Measurements from ENCODE around the gene VDR.

Gene VDR

DNA sequence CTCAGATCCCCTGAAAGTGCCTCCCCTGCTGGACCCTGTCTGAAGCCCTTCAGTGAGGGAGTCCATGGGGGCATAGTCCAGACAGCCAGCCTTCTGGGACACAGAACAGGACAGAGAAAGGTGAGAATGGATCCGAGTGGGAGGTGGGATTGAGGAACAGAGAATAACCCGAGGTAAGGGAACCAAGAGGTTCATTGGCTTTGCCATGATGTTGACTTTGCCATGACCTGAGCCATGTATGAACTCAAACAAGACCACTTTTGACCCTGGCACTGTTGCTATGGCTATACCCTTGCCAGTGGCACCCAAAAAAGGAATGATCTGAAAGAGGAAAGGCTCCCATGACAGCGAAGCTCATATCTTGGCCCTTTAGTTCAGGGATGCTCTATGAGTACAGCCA lies 22.6 kb upstream of the VDR start:
- DNase-seq: no peak

GRCh38 chr12:47921907-47922306 lies 17.1 kb upstream of the VDR start:
- no peak for DNase-seq

- no peak for DNase-seq
Measured at GRCh38 chr12:47920913-47921312, 16.1 kb upstream of the VDR start.

DNA sequence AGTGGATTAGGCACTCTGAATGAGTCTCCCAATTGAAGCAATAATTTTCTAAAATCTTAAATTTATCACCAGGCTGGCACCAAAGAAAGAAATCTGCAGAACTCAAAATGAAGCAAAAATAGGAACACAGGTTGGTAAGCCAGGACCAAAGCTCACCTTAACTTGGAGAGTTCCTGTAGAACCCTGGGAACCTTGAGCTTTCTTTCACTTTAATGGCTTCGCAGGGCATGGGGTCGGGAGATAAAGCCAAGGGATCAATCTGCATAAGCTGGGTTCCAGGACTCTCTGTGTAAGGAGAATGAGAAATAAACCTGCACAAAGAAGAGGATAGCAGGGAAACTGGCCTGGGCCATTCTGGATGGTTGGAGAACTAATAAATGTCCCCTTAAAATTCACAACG lies 8.3 kb upstream of the VDR start:
- DNase-seq: no peak

- no peak for DNase-seq
Measured at GRCh38 chr12:47912556-47912955, 7.8 kb upstream of the VDR start.

DNA sequence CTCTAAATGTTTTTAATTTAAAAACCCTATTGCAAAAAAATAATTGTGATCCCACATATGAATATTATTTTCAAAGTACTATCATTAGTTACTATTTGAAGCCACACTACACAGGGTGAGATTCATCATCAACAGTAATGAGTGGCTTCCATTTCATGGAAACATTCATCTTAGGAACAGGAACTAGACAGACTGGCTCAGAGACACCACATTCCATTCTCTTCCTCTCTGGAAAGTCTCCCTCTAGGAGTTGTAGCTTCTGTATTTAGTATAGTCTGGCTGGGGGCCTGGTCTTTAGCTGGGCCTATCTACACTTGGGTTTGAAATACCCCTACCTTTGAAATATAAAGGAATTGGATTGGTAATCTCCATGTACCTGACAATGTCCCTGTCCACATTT lies 6.2 kb upstream of the VDR start:
- DNase-seq: no peak

DNA sequence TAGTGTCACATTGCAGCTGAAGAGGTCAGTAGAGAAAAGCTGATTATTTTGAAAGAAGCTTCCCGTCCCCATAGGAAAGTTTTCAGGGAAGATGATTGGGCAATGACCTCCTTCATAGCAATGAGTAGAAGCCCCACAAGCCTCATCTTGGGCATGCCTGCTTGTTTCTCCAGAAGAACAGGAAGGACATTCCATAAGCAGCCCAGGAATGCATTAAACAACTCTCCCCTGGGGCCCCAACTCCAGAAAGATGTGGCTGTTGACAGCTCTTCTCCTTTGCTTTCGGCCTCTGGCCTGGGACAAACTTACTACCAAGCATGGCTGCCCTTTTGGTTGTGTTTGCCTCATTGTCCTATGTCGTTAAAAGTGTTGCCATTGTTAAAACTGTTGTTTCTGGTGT lies 5.7 kb upstream of the VDR start:
- DNase-seq: no peak

- no peak for DNase-seq
Measured at GRCh38 chr12:47909839-47910465, 5.2 kb upstream of the VDR start.

DNA sequence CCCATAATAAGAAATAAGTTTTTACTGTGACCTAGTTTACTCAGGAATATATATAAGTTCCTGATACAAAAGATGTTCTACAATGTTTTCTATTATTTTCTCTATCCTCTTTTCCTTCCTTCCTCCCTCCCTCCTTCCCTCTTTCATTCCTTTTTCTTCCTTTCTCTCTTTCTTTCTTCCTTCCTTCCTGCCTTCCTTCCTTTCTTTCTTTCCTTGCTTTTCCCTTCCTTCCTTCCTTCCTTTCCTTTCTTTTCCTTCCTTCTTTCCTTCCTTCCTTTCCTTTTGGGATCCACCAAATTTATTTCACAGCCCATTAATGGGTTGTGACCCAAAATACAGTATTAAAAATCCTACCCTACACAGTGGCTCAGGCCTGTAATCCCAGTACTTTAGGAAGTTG lies 3.9 kb upstream of the VDR start:
- no peak for DNase-seq

DNA sequence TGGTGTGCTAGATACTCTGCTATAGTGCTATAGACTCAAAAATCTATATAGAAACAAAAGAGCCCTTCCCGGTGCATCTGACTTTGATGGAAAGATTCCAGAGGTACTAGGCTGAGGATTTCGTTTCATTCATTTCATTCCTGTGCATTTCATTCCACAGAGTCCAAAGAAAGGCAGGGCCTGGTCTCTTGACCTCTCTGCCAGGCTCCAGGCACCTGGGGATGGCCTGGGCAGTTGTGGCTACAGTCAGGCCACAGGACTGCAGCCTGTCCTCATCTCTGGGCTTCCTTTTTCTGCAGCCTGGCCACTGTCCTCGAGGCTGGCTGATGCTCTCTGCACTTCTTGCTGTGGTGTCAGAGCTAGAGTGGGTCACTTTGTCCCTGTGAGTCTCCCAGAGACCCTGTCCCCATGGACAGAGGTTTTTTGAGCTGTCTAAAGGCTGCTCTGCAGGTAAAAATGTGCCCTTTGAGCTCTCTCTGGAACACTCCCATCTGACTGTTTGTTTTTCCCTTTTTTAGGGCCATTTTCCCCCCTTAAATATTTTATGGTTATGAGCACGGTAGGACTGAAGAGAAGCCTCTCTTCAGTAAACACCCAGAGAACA lies 3.2 kb upstream of the VDR start:
- DNase-seq: no peak

GRCh38 chr12:47903927-47904712 lies 674 bp downstream of the VDR start:
- DNase-seq: peak; percentile 68 to 76

GRCh38 chr12:47903151-47903611 lies 1.6 kb downstream of the VDR start:
- DNase-seq: peak; percentile 41 to 44

DNA sequence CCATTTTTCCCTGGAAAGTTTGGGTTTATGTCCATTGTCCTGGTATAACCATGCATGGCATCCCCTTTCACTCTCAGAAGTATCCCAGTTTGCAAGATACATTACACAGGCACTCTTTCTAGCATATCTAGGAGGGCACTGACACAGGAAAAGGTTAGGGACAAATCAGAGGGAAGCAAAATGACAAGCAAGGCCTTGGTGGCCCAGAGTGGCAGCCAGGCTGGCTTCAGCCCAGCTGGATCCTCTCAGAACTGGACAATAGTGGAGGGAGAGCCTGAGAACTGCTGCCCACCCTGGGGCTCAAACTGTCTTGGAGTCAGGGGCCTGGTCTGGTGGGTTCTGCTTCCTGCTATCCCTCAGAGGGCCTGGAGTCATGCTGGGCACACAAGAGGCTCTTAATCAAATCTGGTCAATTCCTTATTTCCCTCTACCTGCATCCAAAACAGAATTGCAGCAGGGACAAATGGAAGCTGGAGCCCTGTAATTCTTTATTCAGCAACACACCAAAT lies 2.6 kb downstream of the VDR start:
- DNase-seq: no peak

GRCh38 chr12:47901718-47902093 lies 3.1 kb downstream of the VDR start:
- no peak for DNase-seq

DNA sequence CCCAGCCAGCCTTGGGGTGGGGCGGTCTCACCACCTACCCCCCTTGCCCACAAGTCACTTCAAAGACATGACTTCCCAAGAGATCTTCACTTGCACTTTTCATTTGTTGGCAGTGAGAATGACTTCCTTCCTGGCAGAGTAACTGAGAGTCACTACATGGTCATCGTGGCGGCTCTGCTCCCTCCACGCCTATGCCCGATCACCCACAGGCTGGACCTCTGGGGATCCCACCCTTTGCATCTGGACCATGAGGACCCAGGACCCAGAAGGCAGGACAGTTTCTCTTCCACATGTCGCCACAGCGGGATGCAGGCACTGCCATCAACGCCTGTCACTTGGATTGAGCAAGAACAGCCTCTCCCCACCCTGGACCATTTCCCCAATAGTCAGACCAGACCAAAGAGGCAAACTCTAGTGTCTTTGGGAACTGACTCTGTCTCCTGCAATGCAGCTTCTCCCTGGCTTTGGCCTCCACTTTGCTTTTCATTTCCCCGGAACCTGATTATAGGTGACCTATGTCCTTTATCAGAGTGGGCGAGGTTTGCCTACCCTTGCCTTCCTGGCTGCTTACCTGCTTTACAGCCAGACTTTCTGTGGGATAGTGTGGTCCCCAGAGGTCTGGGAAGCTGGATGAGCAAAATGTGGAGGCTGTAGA lies 3.6 kb downstream of the VDR start:
- peak; percentile 41 to 50 for DNase-seq

- peak; percentile 9 to 35 for DNase-seq
Measured at GRCh38 chr12:47900131-47901062, 4.4 kb downstream of the VDR start.

DNA sequence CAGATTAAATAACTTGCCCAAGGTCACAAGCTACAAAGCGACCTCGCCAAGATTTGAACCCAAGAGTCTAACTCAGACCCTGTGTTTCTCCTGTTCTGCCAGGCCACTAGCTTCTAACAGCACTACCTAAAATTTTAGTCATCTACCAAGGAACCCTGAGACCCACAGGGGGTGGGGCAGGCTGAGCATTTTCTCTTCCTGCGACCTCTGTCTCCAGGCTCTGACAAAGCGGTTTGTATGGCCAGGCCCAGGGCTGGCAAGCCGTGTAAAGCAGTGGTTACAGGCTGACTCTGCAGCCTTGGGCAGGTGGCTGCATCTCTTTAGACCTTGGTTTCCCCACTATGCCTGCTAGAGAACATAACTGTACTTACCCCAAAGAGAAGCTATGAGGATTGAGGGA lies 5.3 kb downstream of the VDR start:
- no peak for DNase-seq

- no peak for DNase-seq
Measured at GRCh38 chr12:47896633-47897032, 8.2 kb downstream of the VDR start.

DNA sequence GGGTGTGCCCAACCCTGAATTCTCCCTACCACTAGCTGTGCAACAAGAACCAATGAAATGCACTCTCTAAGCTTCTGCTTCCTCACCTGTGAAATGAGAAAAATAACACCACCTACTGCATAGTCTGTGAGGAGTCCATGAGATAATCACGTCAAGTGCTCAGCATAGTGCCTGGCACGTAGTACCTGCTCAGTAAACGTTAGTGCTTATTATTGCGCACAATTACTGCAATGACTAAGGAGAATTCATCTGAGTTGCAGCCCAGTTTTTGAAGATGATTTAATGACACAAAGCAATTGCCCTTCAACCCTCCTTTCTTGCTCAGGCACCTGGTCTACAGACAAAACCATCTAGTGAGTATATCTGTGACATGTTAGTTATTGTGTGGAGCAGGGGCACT lies 8.8 kb downstream of the VDR start:
- DNase-seq: no peak

DNA sequence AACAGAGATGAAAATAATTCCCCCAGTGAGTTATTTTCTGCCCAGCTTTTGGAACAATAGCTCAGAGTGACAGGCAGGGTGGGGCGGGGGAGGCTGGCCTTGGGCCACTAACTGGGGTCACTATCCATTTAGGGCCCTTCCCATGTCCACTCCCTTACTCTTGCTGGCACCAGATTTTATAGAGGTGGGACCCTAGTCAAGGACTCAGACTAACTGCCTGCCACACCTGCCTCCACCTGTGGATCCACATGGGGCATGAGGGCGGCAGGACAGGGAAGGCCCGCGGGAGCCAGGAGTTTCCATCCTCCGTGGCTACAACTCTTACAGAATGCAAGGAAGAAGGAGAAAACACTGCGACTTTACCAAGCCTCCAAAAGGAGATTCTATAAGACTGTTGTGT lies 10.1 kb downstream of the VDR start:
- DNase-seq: no peak

GRCh38 chr12:47894068-47894467 lies 10.7 kb downstream of the VDR start:
- DNase-seq: no peak

GRCh38 chr12:47892819-47893218 lies 12.0 kb downstream of the VDR start:
- no peak for DNase-seq

All from AML-193 (cell line).